HG03025 (cell line): Measurements from ENCODE around the gene ALDH2.
"Not testable (repeated sequence)": the region's sequence is repeated elsewhere in the genome, so short reads cannot be mapped to it uniquely, and the experiment has no call there.

Experiments used
- ATAC-seq: cut with Tn5 transposase; IDR thresholded peaks from one replicate; pipeline ENCODE4 v1.9.1; 2021; ENCODE audit warnings: mild to moderate bottlenecking, moderate library complexity; ENCODE audit not compliant: unreplicated experiment, low FRiP score

The ALDH2 gene

DNA sequence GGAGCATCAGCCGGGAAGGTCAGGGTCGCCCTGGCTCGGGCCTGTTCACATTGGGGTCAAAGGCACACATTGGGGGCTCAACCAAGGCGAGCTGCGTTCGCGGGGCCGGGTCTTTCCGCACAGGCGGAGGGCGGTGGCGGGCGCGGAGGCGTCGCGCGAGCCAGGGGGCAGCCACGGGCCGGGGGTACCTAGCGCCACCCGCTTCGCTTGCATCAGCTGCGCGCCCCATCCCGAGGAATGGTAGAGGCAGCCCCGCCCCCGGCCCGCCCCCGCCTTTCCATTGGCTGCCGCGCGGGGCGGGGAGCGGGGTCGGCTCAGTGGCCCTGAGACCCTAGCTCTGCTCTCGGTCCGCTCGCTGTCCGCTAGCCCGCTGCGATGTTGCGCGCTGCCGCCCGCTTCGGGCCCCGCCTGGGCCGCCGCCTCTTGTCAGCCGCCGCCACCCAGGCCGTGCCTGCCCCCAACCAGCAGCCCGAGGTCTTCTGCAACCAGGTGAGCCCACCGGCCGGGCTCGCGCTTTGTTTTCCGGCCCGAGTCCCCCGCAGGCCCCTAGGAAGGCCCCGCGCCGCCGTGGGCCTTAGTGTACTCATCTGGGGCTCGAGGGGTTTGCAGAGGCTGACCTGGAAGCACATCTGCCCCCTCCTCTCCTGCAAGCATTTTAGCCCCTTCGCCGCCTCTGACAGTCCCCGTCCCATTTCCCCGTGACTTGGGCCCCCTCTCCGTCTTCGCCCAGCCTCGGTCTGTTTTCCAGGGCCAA lies at the start of gene ALDH2:
Gene ALDH2 (plus strand): TSS at position 326 of the 754 bp plus-strand sequence. CDS start 50 bp downstream, at position 376.
- ATAC-seq = no peak

DNA sequence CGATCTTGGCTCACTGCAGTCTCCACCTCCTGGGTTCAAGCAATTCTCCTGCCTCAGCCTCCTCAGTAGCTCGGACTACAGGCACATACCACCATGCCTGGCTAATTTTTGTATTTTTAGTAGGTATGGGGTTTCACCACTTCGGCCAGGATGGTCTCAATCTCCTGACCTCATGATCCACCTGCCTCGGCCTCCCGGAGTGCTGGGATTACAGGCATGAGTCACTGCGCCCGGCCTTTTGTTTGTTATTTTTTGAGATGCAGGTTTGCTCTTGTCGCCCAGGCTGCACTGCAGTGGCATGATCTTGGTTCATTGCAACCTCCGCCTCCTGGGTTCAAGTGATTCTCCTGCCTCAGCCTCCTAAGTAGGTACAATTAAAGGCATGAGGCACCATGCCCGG lies 47.4 kb upstream of the ALDH2 start:
- not testable (repeated sequence) for ATAC-seq

DNA sequence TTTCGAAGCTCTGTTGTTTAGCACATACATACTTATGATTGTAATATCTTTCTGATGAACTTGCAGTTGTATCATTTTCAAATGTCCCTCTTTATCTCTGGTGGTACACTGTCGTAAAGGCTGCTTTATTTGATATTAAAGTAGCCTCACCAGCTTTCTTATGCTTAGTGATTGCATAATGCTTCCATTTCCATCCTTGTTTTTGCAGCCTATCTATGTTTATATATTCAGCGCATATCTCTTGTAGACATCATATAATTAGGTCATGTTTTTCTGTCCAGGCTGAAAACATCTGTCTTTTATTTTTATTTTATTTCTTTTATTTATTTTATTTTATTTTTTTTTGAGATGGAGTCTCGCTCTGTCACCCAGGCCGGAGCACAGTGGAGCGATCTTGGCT lies 46.3 kb upstream of the ALDH2 start:
- ATAC-seq = no peak

DNA sequence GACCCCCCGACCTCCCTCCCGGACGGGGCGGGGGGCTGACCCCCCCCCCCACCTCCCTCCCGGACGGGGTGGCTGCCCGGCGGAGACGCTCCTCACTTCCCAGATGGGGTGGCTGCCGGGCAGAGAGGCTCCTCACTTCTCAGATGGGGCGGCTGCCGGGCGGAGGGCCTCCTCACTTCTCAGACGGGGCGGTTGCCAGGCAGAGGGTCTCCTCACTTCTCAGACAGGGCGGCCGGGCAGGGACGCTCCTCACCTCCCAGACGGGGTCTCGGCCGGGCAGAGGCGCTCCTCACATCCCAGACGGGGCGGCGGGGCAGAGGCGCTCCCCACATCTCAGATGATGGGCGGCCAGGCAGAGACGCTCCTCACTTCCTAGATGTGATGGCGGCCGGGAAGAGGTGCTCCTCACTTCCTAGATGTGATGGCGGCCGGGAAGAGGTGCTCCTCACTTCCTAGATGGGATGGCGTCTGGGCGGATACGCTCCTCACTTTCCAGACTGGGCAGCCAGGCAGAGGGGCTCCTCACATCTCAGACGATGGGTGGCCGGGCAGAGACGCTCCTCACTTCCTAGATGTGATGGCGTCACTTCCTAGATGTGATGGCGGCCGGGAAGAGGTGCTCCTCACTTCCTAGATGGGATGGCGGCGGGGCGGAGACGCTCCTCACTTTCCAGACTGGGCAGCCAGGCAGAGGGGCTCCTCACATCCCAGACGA lies 42.9 kb upstream of the ALDH2 start:
- not testable (repeated sequence) for ATAC-seq

DNA sequence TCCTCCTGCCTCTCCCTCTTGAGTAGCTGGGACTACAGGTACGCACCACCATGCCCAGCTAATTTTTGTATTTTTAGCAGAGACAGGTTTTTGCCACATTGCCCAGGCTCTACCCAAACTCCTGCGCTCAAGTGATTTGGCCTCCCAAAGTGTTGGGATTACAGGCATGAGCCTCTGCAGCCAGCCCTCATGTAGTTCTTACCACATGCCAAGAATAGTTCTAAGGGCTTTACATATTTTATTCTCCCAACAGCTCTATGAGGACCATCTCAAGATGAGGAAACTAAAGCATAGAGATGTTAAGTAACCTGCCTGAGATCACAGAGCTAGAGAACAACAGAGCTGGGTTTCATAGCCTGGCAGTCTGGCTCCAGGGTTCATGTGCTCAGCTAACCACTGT lies 37.9 kb upstream of the ALDH2 start:
- no peak for ATAC-seq

DNA sequence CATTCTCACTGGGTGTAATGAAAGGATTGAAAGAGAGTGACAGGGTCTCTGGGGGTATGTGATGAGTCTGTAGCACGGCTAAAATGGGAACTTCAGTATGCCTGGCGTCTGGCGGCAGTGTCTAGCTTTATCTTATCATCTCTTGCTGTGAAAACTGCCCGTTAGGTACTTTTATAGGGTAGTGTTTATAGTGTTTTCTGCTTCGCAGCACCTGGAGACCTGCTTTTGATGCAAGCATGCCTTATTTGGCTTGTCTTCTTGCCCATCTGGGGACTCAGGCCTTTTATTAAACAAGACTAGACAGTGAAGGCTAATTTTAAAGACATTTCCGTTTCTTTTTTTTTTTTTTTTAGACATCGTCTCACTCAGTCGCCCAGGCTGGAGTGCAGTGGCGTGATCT lies 36.3 kb upstream of the ALDH2 start:
- ATAC-seq = no peak

DNA sequence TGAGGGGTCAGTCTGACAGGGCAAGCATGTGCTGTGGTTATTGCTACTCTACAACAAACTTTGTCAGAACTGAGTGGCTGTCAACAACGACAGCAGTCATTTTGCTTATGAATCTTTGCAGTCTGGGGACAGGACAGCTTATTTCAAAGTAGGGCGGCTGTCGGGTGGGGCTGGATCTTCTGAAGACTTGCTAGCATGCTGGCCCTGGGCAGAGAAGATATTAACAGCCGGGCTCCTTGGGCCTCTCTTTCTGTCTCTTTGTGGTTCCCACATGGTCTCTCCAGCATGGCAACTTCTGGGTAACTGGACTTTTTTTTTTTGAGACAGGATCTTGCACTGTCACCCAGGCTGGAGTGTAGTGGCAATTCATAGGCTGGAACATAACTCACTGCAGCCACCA lies 33.9 kb upstream of the ALDH2 start:
- no peak for ATAC-seq

DNA sequence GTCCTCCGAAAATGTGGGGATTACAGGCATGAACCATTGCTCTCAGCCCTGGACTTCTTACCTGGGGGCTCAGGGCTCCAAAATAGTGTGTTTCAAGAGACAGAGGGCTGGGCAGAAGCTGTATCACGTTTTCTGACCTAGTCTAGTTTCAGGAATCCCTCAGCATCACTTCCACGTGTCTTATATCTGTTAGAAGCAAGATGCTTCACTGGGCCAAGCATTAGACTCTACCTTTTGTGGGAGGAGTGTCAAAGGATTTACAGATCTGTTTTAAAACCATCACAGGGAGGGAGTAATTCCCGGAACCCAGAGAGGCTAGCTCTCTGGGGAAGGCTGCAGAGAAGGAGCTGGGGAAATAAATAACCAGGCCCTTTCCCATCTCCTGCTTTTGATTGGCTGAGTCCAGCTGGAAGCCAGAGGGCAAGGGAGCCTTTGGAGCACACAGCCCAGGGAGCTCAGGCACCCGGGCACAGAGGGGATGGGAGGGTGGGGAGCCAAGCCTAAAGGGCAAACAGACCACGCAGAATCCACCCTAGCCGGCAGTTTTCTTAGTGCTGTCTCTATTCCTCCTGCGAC lies 33.3 kb upstream of the ALDH2 start:
- no peak for ATAC-seq

DNA sequence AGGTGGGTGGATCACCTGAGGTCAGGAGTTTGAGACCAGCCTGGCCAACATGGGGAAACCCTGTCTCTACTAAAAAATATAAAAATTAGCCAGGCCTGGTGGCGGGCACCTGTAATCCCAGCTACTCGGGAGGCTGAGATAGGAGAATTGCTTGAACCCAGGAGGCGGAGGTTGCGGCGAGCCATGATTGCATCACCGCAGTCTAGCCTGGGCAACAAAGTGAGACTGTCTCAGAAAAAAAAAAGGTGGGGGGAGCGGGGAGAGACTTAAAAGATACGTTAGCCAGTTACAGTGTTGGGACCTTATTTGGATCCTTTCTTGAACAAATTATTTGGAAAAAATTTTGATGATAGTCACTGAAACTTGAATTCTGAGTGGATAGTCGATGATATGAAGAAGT lies 27.2 kb upstream of the ALDH2 start:
- not testable (repeated sequence) for ATAC-seq

DNA sequence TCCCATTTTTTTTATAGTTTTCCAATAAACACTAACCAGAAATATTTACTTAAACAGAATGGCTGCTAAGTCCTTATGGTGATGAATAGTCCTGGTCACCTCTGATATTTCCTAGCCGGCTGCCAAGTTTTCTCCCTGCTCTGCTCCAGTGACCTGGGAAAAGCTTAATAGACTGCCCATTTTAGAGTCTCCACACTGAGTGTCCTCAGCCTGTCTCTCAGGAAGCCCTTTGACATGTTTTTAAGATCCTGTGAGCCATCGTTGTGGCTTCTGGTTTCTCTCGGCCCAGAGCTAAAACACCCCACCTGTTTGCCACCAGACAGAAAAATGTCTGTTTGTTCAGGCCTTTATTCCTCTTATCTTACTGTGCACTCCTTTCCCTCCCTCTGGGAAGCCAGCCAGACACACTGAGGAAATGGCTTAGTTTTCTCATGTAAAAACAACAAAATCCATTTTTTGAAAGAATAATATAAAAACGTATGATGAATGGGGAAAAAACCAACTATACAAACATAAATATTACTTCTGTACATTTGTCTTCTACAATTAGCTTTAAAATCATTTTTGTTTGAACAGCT lies 25.4 kb upstream of the ALDH2 start:
- no peak for ATAC-seq

DNA sequence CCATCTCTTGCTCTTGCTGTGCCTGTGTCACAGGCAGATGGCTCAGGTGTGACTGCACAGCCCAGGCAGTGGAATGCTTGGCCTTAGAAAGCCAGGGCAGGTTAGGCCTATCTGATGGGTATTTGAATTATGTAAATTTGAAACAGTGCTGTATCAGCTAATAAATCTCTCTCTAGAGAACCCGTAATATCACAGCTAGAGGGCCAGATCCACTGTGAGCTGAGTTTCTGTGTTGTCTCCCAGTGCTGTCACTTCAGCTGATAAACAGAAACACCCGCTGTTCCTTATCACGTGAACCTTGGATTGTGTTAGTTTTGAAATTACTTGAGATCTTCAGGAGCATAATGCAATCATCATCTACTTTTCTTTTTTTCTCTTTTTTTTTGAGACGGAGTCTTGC lies 21.5 kb upstream of the ALDH2 start:
- ATAC-seq = no peak

DNA sequence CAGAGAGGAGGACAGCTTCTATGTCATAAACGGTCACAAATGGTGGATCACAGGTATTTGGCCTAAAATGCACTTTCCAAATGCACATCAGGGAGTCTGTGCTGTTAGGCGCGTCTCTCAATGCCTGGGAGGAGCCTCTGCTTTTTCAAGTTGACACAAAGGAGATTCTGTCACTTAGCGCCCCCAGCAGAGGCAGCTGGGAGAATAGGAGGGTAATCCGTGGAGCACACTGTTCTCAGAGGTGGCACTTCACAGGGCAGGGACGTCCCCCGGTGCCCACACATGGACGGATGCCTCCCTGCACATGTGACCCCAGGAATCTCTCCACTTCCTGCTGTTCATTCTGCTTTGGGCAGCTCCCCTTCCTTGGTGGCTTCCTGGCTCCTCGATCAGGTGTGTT lies 19.4 kb upstream of the ALDH2 start:
- ATAC-seq = no peak

DNA sequence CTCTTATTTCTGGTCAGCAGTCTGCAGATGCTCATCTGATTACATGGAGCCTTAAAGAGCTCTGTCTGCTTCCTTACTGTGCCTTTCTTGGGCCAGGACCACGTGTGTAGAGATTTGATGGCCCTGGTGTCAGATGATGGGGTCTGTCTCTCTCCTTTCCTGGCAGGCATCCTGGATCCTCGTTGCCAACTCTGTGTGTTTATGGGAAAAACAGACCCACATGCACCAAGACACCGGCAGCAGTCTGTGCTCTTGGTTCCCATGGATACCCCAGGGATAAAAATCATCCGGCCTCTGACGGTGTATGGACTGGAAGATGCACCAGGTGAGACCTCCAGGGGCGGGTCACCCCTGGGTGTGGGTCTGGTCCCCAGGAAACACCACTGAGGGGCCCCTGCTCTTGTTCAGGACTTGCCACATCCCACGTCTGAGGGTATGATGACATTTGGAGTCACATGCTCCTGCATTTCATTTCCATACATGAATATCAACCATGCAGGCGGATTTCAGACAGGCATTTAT lies 18.5 kb upstream of the ALDH2 start:
- ATAC-seq = no peak

DNA sequence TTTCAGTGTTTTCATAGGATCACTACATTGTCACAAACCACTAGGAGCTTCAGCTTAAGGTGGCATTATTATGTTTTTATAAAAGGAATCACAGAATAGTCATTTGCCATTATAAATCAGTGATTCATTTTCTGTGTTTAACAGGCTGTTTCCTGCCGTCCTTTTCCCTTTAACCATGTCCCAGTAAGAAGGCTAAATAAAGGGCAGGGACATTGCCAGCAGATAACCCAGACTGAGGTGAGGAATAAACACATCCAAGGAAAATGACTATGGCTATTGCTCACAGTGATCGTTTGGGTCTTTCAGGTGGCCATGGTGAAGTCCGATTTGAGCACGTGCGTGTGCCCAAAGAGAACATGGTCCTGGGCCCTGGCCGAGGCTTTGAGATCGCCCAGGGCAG lies 17.9 kb upstream of the ALDH2 start:
- ATAC-seq = no peak

DNA sequence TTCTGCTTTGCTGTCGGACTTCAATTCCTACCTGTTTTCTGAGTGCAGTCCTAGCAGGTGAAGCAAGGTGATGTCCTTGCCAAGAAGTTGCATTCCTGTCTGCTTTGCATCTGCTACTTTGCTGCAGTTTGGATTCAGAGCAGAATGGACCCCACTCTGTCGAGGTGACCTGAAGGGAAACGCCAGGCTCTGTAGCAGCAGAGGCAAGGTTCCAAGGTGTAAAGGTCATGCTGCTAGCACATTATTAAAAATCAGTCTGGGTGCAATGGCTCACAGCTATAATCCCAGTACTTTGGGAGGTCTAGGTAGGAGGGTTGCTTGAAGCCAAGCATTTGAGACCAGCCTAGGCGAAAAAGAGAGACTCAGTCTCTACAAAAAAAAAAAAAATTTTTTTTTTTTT lies 17.3 kb upstream of the ALDH2 start:
- ATAC-seq = no peak

DNA sequence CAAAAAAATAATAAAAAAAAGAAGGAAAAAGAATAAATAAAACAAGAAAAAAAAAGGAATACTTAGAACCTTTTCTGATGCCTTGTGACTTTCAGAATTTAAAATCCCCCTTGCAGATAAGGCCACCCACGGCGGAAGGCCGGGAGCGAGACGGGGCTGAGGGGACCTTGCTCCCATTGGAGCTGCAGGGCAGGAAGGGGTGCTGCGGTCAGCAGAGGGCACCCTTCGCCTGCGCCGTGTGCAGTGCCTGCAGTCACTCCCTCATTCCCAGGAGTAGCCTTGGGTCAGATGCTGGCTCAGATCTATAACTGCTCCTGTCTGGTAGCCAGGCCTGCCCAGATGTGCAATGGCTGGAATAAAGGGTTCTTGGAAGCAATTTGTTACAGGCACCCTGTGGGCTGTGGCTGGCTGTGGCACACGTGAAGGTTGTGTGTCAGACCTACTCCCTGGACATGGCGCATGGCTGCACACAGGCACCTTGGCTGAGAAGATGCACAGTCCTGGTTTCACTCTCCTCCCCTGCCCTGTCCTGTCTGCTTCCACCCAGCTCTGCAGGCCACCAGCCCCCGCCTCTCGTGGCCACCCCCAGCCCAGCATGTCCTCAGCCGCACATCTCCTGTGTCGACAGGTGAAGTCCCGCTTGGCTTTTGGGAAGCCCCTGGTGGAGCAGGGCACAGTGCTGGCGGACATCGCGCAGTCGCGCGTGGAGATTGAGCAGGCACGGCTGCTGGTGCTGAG lies 13.4 kb upstream of the ALDH2 start:
- ATAC-seq = no peak

DNA sequence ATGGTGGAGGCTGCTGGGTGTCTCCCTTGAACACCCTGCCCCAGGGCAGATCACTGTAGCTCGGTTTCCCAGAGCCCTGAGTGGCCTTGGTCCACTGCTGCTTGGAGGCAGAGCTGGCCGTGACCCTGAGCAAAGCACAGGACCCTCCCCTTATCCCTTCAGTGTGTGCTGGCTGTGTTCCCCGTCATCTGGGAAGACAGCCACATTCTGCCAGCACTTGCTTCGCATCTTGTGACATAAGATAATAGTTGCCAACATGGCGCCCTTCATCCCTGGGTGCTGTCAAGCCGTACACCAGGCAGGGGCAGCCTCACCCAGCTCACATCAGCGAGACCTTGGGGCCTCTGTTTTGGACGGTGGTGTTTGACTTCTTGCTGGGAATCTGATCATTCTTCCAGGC lies 12.1 kb upstream of the ALDH2 start:
- no peak for ATAC-seq

DNA sequence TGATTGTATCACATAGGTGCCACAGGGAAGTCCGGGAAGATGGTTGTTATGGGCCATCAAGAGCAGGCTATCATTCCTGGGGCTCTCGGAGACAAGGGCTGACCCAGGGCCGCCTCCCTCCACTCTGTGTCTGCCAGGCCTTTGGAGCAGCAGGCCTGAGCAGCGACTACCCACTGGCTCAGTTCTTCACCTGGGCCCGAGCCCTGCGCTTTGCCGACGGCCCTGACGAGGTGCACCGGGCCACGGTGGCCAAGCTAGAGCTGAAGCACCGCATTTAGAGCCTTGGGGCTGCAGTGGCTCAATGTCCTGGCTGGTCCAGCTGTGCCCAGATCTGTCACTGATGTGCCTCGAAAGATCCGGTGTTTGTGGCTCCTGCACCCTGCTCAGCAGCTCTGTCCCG lies 10.5 kb upstream of the ALDH2 start:
- no peak for ATAC-seq

DNA sequence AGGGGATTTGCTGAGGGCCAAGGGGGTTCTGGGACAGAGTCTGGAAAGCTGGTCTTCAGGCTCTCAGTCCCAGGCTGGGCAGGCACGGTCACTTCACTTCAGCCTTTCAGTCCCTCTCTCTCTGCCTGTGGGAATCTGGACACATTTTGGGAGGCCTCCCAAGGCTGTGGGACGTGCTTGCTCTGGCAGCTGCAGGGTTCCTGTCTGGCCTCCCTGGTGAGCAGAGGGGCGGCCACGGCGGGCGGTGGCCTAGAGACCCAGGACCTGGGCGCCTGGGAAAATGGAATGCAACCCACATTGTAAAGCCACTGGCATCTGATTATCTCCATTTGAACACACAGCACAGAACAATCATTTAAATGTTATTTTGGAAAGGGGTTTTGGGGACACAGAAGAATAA lies 10.1 kb upstream of the ALDH2 start:
- no peak for ATAC-seq

DNA sequence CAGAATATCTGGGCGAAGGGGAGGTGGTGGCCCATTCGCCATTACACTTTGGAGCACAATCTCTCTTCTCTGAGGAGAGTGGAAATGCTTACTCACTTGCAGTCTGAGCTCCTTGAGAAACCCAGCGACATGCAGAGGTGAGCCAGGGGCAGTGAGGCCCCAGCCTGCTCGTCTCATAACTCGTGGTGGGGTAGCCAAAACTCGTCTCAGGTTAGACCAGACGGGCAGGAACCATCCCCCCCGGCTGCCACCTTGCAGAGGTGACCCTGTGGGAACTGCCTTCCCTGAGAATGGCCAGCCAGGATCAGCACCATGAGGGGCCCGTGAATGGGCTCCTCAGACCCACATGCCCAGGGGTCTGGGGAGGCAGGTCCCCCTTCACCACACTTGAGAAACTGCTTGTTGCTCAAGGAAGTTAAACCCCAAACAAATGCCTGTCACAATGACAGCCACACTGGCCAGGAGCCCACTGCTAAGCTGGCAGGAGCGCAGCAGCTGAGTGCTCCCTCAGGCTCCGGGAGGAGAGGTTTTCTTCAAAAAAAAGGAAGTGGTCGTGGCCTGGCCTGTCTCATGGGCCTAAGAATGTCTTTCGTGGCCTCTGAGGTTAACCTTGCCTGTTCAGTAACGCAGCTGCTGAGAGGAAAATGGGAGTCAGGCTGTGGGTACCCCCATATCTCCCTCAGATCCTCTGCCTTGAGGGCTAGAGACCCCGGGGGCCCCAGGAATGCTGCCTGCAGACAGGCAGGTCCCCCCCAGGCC lies 9.2 kb upstream of the ALDH2 start:
- ATAC-seq = no peak
